GM21367 (cell line): Measurements from ENCODE around the gene TTC7B.

Experiments used
- ATAC-seq: cut with Tn5 transposase; IDR thresholded peaks from one replicate; pipeline ENCODE4 v1.9.1; 2021; ENCODE audit not compliant: unreplicated experiment

The TTC7B gene

DNA sequence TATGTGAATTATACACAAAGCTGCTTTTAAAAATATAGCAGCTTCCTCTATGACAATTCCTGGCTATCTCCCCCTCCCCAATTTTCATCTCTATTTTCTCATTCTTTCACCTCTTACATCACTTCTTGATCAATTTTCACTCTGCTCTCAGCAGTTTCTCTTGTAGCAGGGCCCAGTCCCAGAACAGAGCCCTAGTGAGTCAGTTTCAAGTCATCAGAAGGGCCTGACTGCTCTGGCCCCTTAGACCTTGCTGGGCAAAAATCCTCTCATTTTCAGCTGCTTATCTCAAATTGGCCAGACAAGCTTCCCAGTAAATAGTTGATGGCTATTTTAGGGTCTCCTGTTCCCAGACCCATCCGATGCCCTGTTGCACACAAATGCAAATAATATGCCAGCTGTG, 101.4 kb downstream of the TTC7B start:
- no peak for ATAC-seq

GRCh38 chr14:90704738-90705392, 111.4 kb downstream of the TTC7B start:
- ATAC-seq = no peak

- no peak for ATAC-seq
Measured at GRCh38 chr14:90703841-90704737, 112.1 kb downstream of the TTC7B start.

- ATAC-seq = no peak
Measured at GRCh38 chr14:90700933-90701776, 115.1 kb downstream of the TTC7B start.

- no peak for ATAC-seq
Measured at GRCh38 chr14:90699016-90699415, 117.2 kb downstream of the TTC7B start.

DNA sequence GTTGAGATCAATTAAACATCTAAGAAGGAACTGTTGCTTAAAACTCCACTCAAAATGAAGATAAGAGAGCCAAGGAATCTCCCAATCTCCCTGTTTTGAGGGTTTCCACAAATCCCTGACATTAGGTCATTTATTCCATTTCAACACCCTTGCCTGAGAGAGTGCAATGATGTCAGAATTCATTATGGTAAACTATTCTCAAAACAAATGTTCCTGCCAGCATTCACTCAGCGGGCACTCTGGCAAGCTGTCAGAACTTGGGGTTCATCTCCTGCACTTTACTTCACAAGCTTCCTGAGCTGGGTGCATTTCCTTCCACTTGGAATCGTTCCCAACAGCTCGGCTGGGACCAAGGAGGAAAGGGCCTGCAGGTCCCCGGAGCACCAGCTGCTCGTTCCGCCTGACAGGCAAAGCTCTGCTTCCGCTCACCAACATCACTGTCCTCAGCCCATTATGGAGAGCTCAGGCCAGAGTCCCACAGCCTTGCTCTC, 117.8 kb downstream of the TTC7B start:
- no peak for ATAC-seq

GRCh38 chr14:90697577-90698206, 118.5 kb downstream of the TTC7B start:
- ATAC-seq = no peak

- no peak for ATAC-seq
Measured at GRCh38 chr14:90697132-90697531, 119.1 kb downstream of the TTC7B start.

- ATAC-seq = no peak
Measured at GRCh38 chr14:90696720-90697119, 119.5 kb downstream of the TTC7B start.

DNA sequence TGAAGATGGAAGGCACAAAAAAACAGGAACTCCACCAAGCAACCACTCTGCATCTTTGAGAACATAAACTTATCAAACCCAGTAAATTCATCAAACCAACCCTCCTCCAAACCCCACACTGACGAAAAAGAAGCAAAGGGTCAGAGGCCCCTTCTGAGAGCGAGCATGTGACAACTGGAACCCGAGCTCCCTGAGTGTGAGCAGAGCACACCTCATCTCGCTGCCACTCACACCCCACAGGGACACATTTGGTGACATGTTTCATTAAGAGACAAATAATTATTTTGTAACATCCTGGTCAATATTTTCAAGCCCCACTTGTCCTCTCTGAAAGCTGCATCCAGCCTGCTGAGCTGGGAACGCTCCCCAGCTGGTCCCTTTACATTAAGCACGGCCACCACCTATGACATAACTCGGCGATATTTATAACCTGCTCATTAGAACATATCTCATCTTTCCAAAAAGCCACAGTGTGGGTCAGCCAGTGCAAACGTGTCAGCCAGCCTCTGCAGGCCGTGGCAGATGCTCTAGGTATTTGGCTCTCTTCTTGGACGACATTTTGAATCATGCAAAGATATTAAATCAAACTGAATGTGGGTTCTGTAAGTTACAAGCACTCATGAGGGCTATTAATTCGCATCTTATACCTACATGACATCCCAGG, 120.1 kb downstream of the TTC7B start:
- ATAC-seq = no peak

GRCh38 chr14:90693413-90693812, 122.8 kb downstream of the TTC7B start:
- ATAC-seq = no peak

- ATAC-seq = no peak
Measured at GRCh38 chr14:90692826-90693225, 123.4 kb downstream of the TTC7B start.

DNA sequence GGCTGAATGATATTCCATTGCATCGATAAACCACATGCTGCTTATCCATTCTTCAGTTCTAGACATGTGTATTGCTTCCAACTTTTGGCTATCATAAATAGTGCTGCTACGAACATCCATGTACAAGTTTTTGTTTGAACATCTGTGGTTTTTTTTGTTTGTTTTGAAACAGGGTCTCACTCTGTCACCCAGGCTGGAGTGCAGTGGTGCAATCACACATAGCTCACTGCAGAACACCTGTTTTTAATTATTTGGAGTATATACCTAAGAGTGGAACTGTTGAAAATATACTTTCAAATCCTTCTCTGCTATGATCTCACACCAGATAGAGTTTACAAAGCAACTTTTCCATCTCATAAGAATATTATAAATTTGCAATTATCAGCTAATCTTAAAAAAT, 124.2 kb downstream of the TTC7B start:
- ATAC-seq = no peak

DNA sequence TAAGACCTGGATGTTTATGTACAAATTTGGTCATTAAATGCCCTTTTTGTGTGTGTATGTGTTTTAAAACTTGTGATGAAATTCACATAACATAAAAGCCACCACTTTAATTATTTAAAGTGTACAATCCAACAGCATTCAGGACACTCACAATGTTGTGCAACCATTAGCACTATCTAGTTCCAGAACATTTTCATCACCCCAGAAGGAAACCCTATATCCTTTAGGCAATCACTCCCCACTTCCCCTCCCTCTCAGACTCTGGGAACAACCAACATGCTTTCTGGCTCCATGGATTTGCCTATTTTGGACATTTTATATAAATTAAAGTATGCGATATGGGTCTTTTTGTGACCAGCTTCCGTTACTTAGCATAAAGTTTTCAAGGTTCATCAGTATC, 124.6 kb downstream of the TTC7B start:
- ATAC-seq = no peak

DNA sequence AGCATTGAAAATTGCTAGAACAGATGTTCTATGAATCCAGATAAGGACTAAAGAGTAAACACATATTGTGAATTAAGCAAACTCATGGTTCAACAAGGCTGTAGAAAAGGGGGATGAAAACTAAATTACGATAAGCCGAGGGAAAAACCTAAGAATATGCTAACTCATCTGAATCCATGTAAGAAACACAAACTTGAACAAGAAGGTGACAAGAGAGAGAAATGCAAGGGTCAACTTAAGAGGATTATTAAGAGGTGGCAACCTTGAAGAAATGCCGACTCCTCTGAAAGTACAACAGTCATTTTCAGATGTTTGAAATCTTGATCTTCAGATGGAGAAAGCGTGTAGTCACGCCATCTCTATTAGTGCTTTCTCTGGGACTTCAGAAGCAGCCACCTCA, 128.6 kb downstream of the TTC7B start:
- no peak for ATAC-seq

GRCh38 chr14:90682615-90683014, 133.6 kb downstream of the TTC7B start:
- no peak for ATAC-seq

DNA sequence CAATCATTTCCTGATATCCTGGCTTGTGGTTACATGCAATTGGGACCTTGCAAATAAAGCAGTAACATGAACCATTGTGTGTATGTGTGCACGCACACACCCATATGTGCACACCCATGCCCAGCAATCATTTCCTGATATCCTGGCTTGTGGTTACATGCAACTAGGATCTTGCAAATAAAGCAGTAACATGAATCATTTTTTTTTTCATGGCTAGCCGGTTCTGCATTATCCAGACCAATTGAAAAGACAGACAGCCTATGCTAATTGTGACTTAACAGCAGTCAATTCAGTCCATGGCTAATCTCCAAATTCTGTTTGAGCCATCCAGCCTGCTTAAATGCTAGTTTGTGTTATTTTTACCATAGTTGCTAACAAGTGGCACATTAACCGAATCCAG, 134.3 kb downstream of the TTC7B start:
- no peak for ATAC-seq

DNA sequence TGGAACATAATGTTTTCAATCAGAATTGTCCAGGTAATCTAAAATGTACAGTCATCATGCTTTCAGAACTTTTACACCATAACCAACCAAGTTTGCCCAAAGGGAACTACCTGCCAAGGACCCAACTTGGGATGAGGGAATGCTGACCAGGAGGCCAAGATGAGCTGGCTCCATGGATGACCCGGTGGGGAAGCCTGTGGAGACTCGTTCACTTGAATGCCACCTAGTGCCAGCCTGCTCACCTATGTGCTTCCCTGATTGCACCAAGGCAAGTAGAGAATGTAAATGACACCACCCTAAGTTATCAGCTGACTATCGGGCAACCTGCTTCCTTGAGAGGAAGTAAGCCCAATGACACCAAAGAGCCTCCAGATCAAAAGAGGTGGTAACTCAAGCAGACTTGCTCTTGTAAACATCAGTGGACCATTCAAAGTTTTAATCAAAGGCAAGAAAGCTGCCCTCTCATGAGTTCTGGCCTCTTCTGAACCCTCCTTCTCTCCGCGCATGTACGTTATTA, 137.3 kb downstream of the TTC7B start:
- ATAC-seq = no peak

GRCh38 chr14:90678420-90678819, 137.8 kb downstream of the TTC7B start:
- ATAC-seq = no peak

DNA sequence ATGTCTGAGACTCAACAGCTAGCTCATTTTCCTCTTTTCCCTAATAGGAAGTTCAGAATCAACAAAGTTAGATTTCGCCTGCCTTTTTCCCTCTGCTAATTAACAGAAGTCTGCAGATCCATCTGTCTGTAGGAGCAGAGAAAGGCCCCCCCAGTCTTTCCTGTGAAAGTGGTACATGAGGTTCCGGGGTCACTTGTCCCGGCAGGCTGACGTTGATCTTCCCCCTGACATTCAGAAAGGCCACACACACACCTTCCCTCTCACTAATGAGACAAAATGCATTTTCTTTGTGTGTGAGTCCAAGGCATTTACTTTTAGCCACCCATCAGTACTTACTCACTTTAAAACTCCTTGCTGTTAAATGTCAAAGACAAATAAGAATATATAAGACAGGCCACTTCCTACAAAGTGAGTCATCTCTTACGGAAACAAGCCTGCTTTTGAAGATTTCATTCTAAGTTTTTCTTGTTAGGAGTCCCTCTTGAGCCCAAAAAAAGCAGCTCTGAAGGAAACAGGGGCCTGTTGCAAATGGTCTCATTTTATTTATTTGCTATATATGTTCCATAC, 138.7 kb downstream of the TTC7B start:
- no peak for ATAC-seq
